ENCODE results near the gene PLPP4. TPM values are rescaled to one million over a fixed set of nuclear protein-coding genes. Genes with fewer than 3 reads are reported as not detected.

The PLPP4 gene
- total and polyA plus RNA-seq, 5 donors from 2014 or later = not detected

DNA sequence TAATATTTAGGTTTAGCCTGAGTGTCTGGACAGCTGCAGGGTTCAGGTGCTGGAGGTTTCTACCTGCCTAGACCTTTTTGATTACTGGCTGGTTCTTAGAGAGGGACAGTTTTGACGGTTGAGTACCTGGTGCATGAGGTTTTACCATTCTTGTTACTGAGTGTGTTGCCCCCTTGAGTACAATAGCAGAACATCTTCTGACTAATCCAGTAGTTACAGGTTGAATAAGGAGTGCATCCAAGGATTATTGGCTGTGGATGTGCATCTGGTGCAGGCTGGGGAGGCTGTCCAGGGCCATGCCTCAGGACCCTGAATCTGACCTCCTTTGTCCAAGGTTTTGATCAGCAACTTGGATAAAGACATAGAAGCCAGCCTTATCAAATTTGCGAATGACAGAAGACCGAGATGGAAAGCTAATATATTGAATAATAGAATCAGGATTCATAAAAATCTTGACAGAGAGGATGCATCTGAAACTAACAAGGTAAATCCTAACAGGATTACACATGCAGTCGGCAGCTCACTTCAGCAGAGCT, 23.1 kb downstream of the PLPP4 start:
- Histone ChIP-seq H3K36me3 (ENCODE audit: control insufficient read depth, insufficient read depth, low read length) (no peaks in the 10 kb centered on the region), H3K4me1 (ENCODE audit: control insufficient read depth, insufficient read depth, low read length, poor library complexity, severe bottlenecking) (no peaks in the 10 kb centered on the region), H3K27ac (ENCODE audit: insufficient read depth, low read length, poor library complexity, severe bottlenecking) (no peak overlapping the region), H3K4me3 (ENCODE audit: low read depth, low read length) (no peak overlapping the region), H3K9me3 (ENCODE audit: control insufficient read depth in 2 of 2, low read length in 2 of 2) (no peaks in the 10 kb centered on the region), H3K27me3 (ENCODE audit: control insufficient read depth, insufficient read depth, low read length) (no peaks in the 10 kb centered on the region)
- H3K27ac Mint-ChIP-seq = no peak overlapping the region
- H3K36me3 Mint-ChIP-seq = no peaks in the 10 kb centered on the region
- no peaks in the 10 kb centered on the region for H3K4me1 Mint-ChIP-seq
- no peak overlapping the region for H3K4me3 Mint-ChIP-seq
- peaks cover 0 to 5% (median 0%) of the 10 kb centered on the region in 7 donors for H3K9me3 Mint-ChIP-seq
- peaks cover 6% of the 10 kb centered on the region for H3K27me3 Mint-ChIP-seq
- DNase-seq (no peak), ATAC-seq (ENCODE audit: low read depth in 2 of 2) (no peak)

DNA sequence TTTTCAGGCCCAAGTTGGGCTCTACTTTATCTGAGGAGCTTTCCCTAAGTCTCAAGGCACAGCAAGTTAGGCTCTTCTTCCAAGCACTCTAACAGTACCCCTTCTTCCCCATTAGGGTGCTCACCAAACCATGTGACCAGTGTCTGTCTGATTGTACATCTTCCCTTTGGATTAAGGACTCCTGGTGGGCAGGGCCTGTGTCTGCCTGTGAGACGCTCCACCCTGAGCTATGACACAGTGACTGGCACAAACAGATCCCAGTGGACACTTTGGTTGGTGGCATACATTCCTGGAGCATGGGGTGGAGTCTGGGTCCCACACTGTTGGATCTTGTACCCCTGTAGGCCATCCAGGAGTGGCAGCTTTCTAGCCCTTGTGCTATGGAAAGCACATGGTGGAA, 23.8 kb downstream of the PLPP4 start:
- H3K36me3 ChIP-seq (ENCODE audit: control insufficient read depth, insufficient read depth, low read length) = no peaks in the 10 kb centered on the region
- H3K4me3 Mint-ChIP-seq = no peak overlapping the region
- no peaks in the 10 kb centered on the region for H3K27me3 ChIP-seq (ENCODE audit: control insufficient read depth, insufficient read depth, low read length)
- peaks cover 0 to 5% (median 0%) of the 10 kb centered on the region in 7 donors for H3K9me3 Mint-ChIP-seq
- ATAC-seq (ENCODE audit: low read depth in 2 of 2) (no peak), DNase-seq (no peak)
- H3K27me3 Mint-ChIP-seq = peaks cover 6% of the 10 kb centered on the region
- H3K9me3 ChIP-seq (ENCODE audit: control insufficient read depth in 2 of 2, low read length in 2 of 2) = no peaks in the 10 kb centered on the region
- H3K27ac ChIP-seq (ENCODE audit: insufficient read depth, low read length, poor library complexity, severe bottlenecking) = no peak overlapping the region
- no peaks in the 10 kb centered on the region for H3K4me1 ChIP-seq (ENCODE audit: control insufficient read depth, insufficient read depth, low read length, poor library complexity, severe bottlenecking)
- H3K4me1 Mint-ChIP-seq = no peaks in the 10 kb centered on the region
- no peak overlapping the region for H3K27ac Mint-ChIP-seq
- no peaks in the 10 kb centered on the region for H3K36me3 Mint-ChIP-seq
- H3K4me3 ChIP-seq (ENCODE audit: low read depth, low read length) = no peak overlapping the region

DNA sequence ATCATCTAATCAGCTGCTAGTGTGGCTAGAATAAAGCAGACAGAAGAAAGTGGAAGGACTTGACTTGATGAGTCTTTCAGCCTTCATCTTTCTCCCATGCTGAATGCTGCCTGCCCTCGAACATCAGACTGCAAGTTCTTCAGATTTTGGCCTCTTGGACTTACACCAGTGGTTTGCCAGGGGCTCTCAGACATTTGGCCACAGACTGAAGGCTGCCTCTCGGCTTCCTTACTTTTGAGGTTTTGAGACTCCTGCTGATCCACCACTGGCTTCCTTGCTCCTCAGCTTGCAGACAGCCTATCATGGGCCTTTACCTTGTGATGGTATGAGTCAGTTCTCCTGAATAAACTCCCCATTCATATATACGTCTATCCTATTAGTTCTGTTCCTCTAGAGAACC, 26.0 kb downstream of the PLPP4 start:
- Mint-ChIP-seq H3K9me3 (peaks cover 0 to 3% (median 0%) of the 10 kb centered on the region in 7 donors), H3K4me3 (no peak overlapping the region), H3K4me1 (no peaks in the 10 kb centered on the region), H3K27ac (no peak overlapping the region), H3K36me3 (no peaks in the 10 kb centered on the region), H3K27me3 (peaks cover 6% of the 10 kb centered on the region)
- DNase-seq (no peak), ATAC-seq (ENCODE audit: low read depth in 2 of 2) (no peak)
- no peaks in the 10 kb centered on the region for H3K9me3 ChIP-seq (ENCODE audit: control insufficient read depth in 2 of 2, low read length in 2 of 2)
- H3K27me3 ChIP-seq (ENCODE audit: control insufficient read depth, insufficient read depth, low read length) = no peaks in the 10 kb centered on the region
- H3K4me1 ChIP-seq (ENCODE audit: control insufficient read depth, insufficient read depth, low read length, poor library complexity, severe bottlenecking) = no peaks in the 10 kb centered on the region
- H3K27ac ChIP-seq (ENCODE audit: insufficient read depth, low read length, poor library complexity, severe bottlenecking) = no peak overlapping the region
- no peaks in the 10 kb centered on the region for H3K36me3 ChIP-seq (ENCODE audit: control insufficient read depth, insufficient read depth, low read length)
- no peak overlapping the region for H3K4me3 ChIP-seq (ENCODE audit: low read depth, low read length)

DNA sequence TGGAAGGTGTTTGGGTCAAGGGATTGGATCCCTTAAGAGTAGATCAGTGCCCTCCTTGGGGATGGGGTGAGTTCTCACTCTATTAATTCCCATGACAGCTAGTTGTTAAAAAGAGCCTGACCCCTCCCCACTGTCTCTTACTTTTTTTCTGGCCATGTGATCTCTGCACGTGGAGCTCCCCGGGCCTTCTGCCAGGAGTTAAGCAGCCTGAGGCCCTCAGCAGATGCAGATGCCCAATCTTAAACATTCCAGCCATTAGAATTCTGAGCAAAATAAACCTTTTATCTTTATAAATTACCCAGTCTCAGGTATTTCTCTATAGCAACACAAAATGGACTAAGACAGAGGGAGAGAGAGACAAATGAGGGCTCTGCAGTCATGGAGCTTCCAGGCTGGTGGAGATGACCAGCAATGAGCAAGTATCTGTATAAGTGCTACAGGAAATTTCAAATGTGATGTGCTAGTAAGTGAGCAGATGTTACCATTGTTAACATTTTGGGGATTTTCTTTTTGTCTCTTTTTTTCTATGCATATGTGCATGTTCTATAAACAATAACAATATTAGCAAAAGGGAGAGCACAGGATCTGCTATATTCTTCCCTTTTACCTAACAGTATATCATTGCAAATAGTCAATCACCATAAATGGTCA, 26.7 kb downstream of the PLPP4 start:
- no peaks in the 10 kb centered on the region for H3K9me3 ChIP-seq (ENCODE audit: control insufficient read depth in 2 of 2, low read length in 2 of 2)
- H3K4me1 Mint-ChIP-seq = no peaks in the 10 kb centered on the region

DNA sequence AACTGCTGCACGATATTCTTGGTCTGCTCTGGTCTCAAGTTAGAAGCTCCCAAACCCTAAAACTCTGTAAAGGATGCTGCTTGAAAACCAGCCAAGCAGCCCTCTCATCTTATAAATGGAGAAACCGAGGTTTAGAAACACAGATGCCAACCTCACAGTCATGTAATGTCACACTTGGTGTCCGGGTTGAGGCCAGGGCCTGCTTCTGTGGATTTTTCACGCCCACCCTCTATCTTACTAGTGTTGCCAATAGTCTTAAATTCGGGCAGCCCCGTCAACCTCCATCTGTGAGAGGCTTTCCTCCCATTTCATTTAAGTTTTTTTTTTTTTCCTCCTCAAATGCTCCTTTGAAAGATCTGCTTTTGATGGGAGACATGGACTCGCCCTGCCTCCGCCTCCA, 28.9 kb downstream of the PLPP4 start:
- no peaks in the 10 kb centered on the region for H3K27me3 ChIP-seq (ENCODE audit: control insufficient read depth, insufficient read depth, low read length)
- H3K27ac Mint-ChIP-seq = no peak overlapping the region
- H3K4me1 Mint-ChIP-seq = no peaks in the 10 kb centered on the region
- H3K4me3 Mint-ChIP-seq = no peak overlapping the region
- H3K4me3 ChIP-seq (ENCODE audit: low read depth, low read length) = no peak overlapping the region
- DNase-seq (no peak), ATAC-seq (ENCODE audit: low read depth in 2 of 2) (no peak)
- no peaks in the 10 kb centered on the region for H3K36me3 ChIP-seq (ENCODE audit: control insufficient read depth, insufficient read depth, low read length)
- peaks cover 0 to 3% (median 0%) of the 10 kb centered on the region in 7 donors for H3K9me3 Mint-ChIP-seq
- no peak overlapping the region for H3K27ac ChIP-seq (ENCODE audit: insufficient read depth, low read length, poor library complexity, severe bottlenecking)
- H3K27me3 Mint-ChIP-seq = peaks cover 6% of the 10 kb centered on the region
- no peaks in the 10 kb centered on the region for H3K9me3 ChIP-seq (ENCODE audit: control insufficient read depth in 2 of 2, low read length in 2 of 2)
- no peaks in the 10 kb centered on the region for H3K36me3 Mint-ChIP-seq
- H3K4me1 ChIP-seq (ENCODE audit: control insufficient read depth, insufficient read depth, low read length, poor library complexity, severe bottlenecking) = no peaks in the 10 kb centered on the region

More for the DNA sequence above, 26.7 kb downstream of the PLPP4 start:
- DNase-seq (no peak), ATAC-seq (ENCODE audit: low read depth in 2 of 2) (no peak)
- Mint-ChIP-seq H3K9me3 (peaks cover 0 to 3% (median 0%) of the 10 kb centered on the region in 7 donors), H3K27me3 (peaks cover 6% of the 10 kb centered on the region), H3K36me3 (no peaks in the 10 kb centered on the region), H3K27ac (no peak overlapping the region), H3K4me3 (no peak overlapping the region)
- H3K27me3 ChIP-seq (ENCODE audit: control insufficient read depth, insufficient read depth, low read length) = no peaks in the 10 kb centered on the region
- no peak overlapping the region for H3K4me3 ChIP-seq (ENCODE audit: low read depth, low read length)
- H3K4me1 ChIP-seq (ENCODE audit: control insufficient read depth, insufficient read depth, low read length, poor library complexity, severe bottlenecking) = no peaks in the 10 kb centered on the region
- H3K36me3 ChIP-seq (ENCODE audit: control insufficient read depth, insufficient read depth, low read length) = no peaks in the 10 kb centered on the region
- no peak overlapping the region for H3K27ac ChIP-seq (ENCODE audit: insufficient read depth, low read length, poor library complexity, severe bottlenecking)

DNA sequence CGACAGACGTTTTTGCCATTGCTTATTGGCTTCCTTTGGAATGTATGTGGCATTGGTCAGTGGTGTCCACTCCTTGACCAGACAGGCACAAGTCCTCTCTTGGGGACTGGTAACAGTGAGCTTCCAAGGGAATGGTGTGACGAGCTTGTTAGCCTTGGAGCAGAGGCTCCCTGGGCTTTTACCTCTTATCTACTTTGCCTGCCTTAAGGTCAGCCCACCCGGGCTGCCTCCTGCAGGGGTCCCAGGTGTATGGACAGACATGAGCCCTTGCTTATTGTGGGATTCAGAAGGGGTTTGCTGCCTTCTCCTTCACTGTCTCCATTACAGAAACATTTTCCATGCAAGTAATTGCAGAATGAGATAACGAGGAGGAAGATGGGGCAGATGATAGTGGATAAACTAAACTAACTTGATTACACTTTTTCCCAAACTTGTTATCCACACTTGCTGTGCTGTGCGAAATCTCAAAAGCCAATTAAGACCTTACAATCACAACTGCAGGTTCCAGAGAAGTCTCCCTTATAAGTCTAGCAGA, 29.7 kb downstream of the PLPP4 start:
- Mint-ChIP-seq H3K36me3 (no peaks in the 10 kb centered on the region), H3K27ac (no peak overlapping the region), H3K9me3 (peaks cover 0 to 3% (median 0%) of the 10 kb centered on the region in 7 donors), H3K27me3 (peaks cover 6% of the 10 kb centered on the region), H3K4me1 (peaks cover 0 to 4% (median 0%) of the 10 kb centered on the region in 4 donors), H3K4me3 (no peak overlapping the region)
- Histone ChIP-seq H3K4me1 (ENCODE audit: control insufficient read depth, insufficient read depth, low read length, poor library complexity, severe bottlenecking) (no peaks in the 10 kb centered on the region), H3K9me3 (ENCODE audit: control insufficient read depth in 2 of 2, low read length in 2 of 2) (no peaks in the 10 kb centered on the region), H3K4me3 (ENCODE audit: low read depth, low read length) (no peak overlapping the region), H3K27ac (ENCODE audit: insufficient read depth, low read length, poor library complexity, severe bottlenecking) (no peak overlapping the region), H3K27me3 (ENCODE audit: control insufficient read depth, insufficient read depth, low read length) (no peaks in the 10 kb centered on the region), H3K36me3 (ENCODE audit: control insufficient read depth, insufficient read depth, low read length) (no peaks in the 10 kb centered on the region)
- ATAC-seq (ENCODE audit: low read depth in 2 of 2) = no peak
- DNase-seq = no peak

DNA sequence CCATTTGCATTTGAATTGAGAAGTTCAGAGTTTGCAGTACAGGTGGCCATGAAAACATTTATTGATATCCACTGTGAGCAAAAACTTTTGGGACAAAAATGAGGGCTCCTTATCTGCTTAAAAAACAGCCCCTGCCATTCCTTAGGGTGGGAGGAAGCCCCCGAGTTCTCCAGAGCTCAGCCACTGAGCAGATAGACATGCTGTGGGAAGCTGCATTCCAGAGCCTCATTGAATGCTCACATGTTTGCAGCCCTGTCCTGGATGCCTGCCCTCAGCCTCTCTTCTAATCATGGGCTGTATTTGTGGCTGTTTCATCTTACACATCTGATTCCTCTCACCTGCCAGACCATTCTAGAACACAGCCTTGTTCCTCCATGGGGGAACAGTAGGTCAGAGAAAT, 33.3 kb downstream of the PLPP4 start:
- Mint-ChIP-seq H3K27me3 (peaks cover under 1% of the 10 kb centered on the region), H3K27ac (no peak overlapping the region), H3K4me1 (peaks cover 0 to 4% (median 0%) of the 10 kb centered on the region in 4 donors), H3K9me3 (peaks cover 0 to 6% (median 0%) of the 10 kb centered on the region in 7 donors), H3K4me3 (no peak overlapping the region), H3K36me3 (no peaks in the 10 kb centered on the region)
- Histone ChIP-seq H3K9me3 (ENCODE audit: control insufficient read depth in 2 of 2, low read length in 2 of 2) (no peaks in the 10 kb centered on the region), H3K36me3 (ENCODE audit: control insufficient read depth, insufficient read depth, low read length) (no peaks in the 10 kb centered on the region), H3K27ac (ENCODE audit: insufficient read depth, low read length, poor library complexity, severe bottlenecking) (no peak overlapping the region), H3K27me3 (ENCODE audit: control insufficient read depth, insufficient read depth, low read length) (no peaks in the 10 kb centered on the region), H3K4me1 (ENCODE audit: control insufficient read depth, insufficient read depth, low read length, poor library complexity, severe bottlenecking) (no peaks in the 10 kb centered on the region), H3K4me3 (ENCODE audit: low read depth, low read length) (no peak overlapping the region)
- ATAC-seq (ENCODE audit: low read depth in 2 of 2) (no peak), DNase-seq (no peak)

DNA sequence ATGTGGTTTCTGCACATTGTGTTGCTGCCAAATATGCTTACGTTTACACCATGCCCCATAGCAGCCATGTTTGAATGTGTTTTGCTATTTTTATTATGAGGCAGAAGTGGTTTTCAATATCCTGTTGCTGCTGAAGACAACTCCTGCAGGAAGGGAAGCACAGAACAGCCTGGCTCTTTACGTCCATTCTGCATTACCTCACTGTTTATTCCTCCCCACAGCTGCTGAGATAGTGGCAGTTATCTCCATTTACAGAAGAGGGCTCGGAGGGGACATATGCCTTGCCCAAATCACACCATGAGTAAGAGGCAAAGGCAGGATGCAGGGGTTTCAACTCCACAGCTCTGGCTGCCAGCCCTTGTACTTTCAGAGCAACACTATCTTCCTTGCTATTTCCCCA, 35.3 kb downstream of the PLPP4 start:
- Histone ChIP-seq H3K27ac (ENCODE audit: insufficient read depth, low read length, poor library complexity, severe bottlenecking) (no peak overlapping the region), H3K27me3 (ENCODE audit: control insufficient read depth, insufficient read depth, low read length) (no peaks in the 10 kb centered on the region), H3K36me3 (ENCODE audit: control insufficient read depth, insufficient read depth, low read length) (no peaks in the 10 kb centered on the region), H3K4me3 (ENCODE audit: low read depth, low read length) (no peak overlapping the region), H3K4me1 (ENCODE audit: control insufficient read depth, insufficient read depth, low read length, poor library complexity, severe bottlenecking) (no peaks in the 10 kb centered on the region), H3K9me3 (ENCODE audit: control insufficient read depth in 2 of 2, low read length in 2 of 2) (no peaks in the 10 kb centered on the region)
- ATAC-seq (ENCODE audit: low read depth in 2 of 2) (no peak), DNase-seq (no peak)
- Mint-ChIP-seq H3K27me3 (no peaks in the 10 kb centered on the region), H3K36me3 (no peaks in the 10 kb centered on the region), H3K9me3 (peaks cover 0 to 6% (median 0%) of the 10 kb centered on the region in 7 donors), H3K4me1 (peaks cover 0 to 4% (median 0%) of the 10 kb centered on the region in 4 donors), H3K27ac (no peak overlapping the region), H3K4me3 (no peak overlapping the region)

All from CD4-positive, CD25-positive, alpha-beta regulatory T cell (primary cell).